ENCODE results near the gene NTNG1.

DNA sequence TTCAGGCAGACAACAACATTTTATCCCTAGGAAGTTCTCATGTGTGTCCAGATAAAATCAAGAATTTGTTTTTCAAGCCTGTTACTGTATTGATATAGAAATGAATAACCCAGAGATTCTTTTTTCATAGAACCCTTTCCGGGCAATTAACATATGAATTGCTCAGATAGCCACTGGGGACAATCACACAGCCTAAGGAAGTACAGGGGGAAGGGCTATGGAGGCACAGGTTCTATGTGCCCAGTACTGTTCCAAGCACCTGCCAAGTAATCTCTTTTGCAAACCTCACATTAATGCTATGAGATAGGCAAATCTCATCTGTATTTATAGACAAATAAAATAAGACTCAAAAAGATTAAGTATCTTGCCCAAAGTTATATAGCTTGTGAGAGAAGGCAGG, 84.9 kb downstream of the NTNG1 start:
- TF ChIP-seq POLR2A (IDR thresholded peaks at IDR 0.05) (no peak), CTCF (IDR thresholded peaks at IDR 0.05) (no peak)
